Measurements from ENCODE around the gene SPATA24. TPM values are rescaled to one million over a fixed set of nuclear protein-coding genes. Genes with fewer than 3 reads are reported as not detected.

SPATA24 gene
- total and polyA plus RNA-seq, 2 of the 13 experiments (the other 11 are each of a cell fraction or from before 2014, with no cell fraction given), result 6.0 to 11.1 TPM

GRCh38 chr5:139374909-139375308 is 29.0 kb downstream of the SPATA24 start (continued):
- TF ChIP-seq DMTF1 (CRISPR knock-in tag; IDR thresholded peaks at IDR 0.05) (no peak), DDIT3 (CRISPR knock-in tag; IDR thresholded peaks at IDR 0.05) (no peak), SYNCRIP (IDR thresholded peaks at IDR 0.05; ENCODE audit: insufficient read depth, low read depth, low read length) (no peak)

- CTCF ChIA-PET (ENCODE audit: low intra/inter-chr PET ratio, low total read pairs), result no interaction called here
Measured at GRCh38 chr5:139371482-139372435, 32.1 kb downstream of the SPATA24 start.

More at GRCh38 chr5:139371482-139372435, 32.1 kb downstream of the SPATA24 start:
- no peaks in the 10 kb centered on the region for H3K9me3 ChIP-seq (ENCODE audit: low read length)
- BruUV-seq (replicated peaks), result no TSS peak
- no peak overlapping the region for H3K4me2 ChIP-seq (ENCODE audit: low read depth, low read length)
- intact Hi-C loops (cut with micrococcal nuclease; ENCODE audit: unreplicated experiment) (no loop called here), in situ Hi-C loops (cut with HindIII; ENCODE audit: extremely low pct_ligation_motif_present, low pct_unique_long_range_greater_than_20kb) (no loop called here)
- ATAC-seq (no peak), FAIRE-seq (no peak), DNase-seq (ENCODE audit: low spot score) (no peak)
- H3K27ac ChIP-seq (ENCODE audit: extremely low read length, insufficient read depth, low read length), result no peak overlapping the region
- no peak overlapping the region for H3K4me3 ChIP-seq (replicated peaks in 1 of 3; ENCODE audit: insufficient read depth in 1 of 3, low read depth in 2 of 3, low read length in 3 of 3)
- peaks cover 6 to 24% of the 10 kb centered on the region in 2 experiments; a peak in 4 of 5 replicates for H3K36me3 ChIP-seq (replicated peaks in 1 of 2; ENCODE audit: control insufficient read depth in 1 of 2, insufficient read depth in 2 of 2, low read length in 2 of 2)
- no peak overlapping the region for H3K9ac ChIP-seq (ENCODE audit: insufficient read depth, low read depth, low read length)
- H3K79me2 ChIP-seq (ENCODE audit: insufficient read depth, low read length), result no peaks in the 10 kb centered on the region
- POLR2A ChIA-PET, result interaction anchor here (0.6 kb wide), 1 partner anchor 62 kb away, joined by 3 read pairs; no protein-coding TSS in a partner anchor
- TF ChIP-seq POLR2A (IDR thresholded peaks at IDR 0.05; ENCODE audit: insufficient read depth in 1 of 2, low read depth in 2 of 2, low read length in 2 of 2) (peak in 1 of 2 experiments; percentile 33; a peak in 1 of 4 replicates), ZNF264 (CRISPR knock-in tag; IDR thresholded peaks at IDR 0.05) (no peak), POLR2AphosphoS5 (IDR thresholded peaks at IDR 0.05; ENCODE audit: low read depth, low read length) (0 out of 2 replicates have a peak, but pooled peaks have one; percentile 22)
- no peaks in the 10 kb centered on the region for H4K20me1 ChIP-seq (ENCODE audit: insufficient read depth, low read length)
- H3K27me3 ChIP-seq (ENCODE audit: control insufficient read depth in 1 of 2, insufficient read depth in 2 of 2, low read length in 2 of 2), result no peaks in the 10 kb centered on the region
- H3K4me1 ChIP-seq (ENCODE audit: insufficient read depth, low read length), result no peaks in the 10 kb centered on the region
- H2AFZ ChIP-seq (ENCODE audit: low read length), result no peak overlapping the region
- WGBS (ENCODE audit: low lambda C conversion rate), result 89% methylated on average over 7 of the region's 7 CpGs

Data from HepG2 (cell line).